Fibroblast of skin of scalp (primary cell): ENCODE data around the gene SOAT2.
A peak's percentile ranks its signal among the peaks of the same experiment; 100 is the strongest.

ENCODE experiments used
- DNase-seq: peaks from one replicate; pipeline ENCODE4 v3.0.0-alpha.2; 2013

Gene SOAT2

GRCh38 chr12:53065470-53065869 lies 37.8 kb upstream of the SOAT2 start:
- DNase-seq = no peak

DNA sequence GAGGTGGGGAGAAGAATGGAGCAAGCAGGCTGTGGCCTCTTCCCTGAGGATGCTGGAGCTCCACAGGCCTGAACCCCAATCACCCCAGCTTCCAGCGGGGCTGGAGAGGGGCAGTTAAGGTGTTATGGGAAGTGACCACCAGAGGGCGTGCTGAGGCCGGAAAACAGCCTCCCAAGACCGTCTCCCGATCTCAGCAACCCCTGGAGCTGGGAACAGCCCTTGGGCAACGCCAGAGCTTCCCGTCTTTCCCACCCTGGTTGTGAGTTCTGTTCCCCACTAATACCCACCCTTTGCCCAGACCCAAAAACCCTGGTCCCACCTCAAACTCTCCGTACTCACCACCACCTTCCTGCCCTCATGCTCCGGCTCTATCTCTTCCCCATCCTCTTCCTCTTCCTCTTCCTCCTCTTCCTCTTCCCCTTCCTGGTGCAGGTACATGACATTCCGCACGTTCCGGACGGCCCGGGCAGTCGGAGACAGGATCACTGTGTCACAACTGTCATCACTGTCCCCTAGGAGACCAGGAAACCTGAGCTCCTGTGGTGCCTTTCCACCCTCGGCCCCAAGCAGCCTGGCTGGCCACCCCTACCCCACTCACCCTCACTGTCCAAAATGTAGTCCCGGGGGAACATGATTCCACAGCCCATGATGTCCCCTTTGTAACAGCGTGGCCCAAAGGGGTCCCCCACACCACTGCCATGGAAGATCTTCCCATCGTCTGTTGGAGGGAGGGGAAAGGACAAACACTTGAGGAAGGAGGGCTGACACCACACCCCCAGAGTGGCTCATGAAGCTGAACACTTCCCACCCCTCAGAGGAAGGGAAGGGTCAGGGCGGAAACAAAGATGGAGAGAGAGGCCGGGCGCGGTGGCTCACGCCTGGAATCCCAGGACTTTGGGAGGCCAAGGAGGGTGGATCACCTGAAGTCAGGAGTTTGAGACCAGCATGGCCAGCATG lies 37.0 kb upstream of the SOAT2 start:
- DNase-seq = peak; percentile 84

- no peak for DNase-seq
Observed at GRCh38 chr12:53067074-53067992, 36.0 kb upstream of the SOAT2 start.

- no peak for DNase-seq
Observed at GRCh38 chr12:53067993-53068770, 35.1 kb upstream of the SOAT2 start.

DNA sequence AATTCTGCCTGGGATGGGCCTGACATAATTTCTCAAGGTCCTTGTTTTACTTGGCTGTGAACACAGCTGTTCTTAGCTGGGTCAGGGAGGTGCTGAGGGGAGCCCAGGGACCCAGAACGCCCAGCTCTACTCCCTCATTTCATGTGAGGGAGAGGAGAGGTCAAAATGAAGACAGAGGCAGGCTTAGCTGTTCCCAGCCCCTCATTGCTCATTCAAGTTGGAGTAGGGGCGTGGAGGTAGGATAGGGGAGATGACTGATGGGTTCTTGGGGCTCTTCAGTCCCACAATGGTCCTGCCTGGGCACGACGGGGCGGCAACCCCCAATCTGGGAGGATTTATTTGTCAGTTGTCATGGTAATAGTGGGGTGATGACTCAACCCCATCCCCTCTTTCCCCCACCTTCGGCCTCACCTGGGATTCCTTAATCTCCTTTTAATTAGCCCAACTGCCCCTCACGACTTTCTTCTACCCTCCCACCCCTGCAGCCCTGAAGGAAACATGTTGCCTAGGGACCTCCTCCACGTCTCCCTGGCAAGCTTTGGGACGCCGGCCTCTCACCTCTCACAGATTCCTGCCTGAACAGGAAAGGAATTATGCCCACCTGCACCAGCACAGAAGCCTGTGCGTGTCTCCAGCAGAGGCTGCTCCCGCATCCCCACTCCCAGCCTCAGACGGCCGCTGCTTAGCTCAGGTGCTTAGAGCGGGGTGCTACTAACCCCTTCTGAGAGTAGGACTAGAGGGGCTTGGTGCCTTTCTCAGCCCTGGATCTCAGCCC lies 34.3 kb upstream of the SOAT2 start:
- DNase-seq = no peak

DNA sequence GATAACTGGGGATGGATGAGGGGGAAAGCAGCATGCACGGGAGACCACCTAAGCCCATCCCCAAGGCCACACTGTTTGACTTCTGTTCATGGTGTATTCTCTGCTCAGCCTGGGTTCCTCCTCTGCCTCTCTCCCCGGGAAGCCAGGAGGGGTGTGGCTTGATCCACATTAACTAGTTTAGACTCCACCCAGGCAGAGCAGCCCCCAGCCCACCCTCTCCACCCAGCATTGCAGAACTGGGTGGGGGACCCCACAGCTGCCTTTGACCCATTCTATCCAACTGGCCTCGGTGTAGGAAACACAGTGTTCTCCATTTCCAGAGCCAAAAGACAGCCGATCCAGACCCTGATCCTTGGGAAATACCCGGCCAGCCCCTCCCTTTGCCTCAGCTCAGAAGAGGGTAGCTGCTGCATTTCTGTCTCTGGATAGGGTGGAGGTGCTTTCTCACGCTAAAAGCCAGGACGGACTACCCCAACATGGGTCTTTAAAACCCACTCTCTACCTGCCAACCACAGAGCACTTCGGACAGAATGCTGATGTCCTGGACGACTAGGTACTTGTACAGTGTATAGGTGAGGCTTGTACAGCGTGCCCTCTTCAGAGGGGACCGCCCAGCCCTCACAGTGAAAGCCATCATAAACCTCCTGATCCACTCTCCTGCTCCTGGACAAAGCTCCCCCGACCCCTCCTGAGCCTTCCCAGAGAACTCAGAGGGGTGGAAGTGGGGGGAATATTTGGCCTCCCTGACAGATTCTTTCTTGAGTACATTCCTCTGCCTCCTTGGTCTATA lies 33.5 kb upstream of the SOAT2 start:
- no peak for DNase-seq

- peak; percentile 66 for DNase-seq
Observed at GRCh38 chr12:53070877-53071492, 32.3 kb upstream of the SOAT2 start.

- peak; percentile 55 for DNase-seq
Observed at GRCh38 chr12:53071591-53072551, 31.4 kb upstream of the SOAT2 start.

GRCh38 chr12:53073881-53074280 lies 29.4 kb upstream of the SOAT2 start:
- no peak for DNase-seq

DNA sequence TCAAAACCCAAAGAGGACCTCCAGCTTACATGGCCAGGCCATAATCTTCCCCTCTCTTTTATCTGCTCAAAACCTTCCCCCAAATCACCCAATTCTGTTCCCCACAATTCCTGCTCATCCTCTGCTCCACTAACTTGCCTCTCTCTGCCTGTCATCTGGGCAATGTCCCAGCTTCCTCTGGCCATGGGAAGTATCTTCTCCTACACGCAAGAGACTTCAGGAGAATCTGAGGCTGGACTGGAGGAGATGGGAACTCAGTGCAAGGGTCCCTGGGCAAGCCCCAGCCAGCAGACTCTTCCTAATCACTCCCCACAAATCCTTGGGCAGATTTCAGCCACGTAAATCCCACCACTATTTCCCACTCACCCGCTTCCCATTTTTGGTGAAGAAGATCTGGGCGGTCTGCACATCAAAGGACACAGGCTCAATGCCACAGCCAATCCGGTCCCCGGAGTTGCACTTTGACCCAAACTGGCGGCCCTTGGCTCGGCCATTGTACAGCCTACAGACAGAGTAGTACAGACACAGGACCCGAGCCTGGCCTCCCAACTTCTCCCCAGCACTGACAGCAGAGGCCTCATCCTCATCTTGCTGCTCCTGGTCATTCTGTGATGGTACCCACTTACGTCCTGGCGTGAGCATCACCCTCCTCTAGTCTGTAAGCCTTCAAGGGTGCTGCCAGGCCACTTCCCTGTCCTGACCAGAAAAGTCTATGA lies 28.8 kb upstream of the SOAT2 start:
- DNase-seq = no peak

- no peak for DNase-seq
Observed at GRCh38 chr12:53074999-53075370, 28.3 kb upstream of the SOAT2 start.

DNA sequence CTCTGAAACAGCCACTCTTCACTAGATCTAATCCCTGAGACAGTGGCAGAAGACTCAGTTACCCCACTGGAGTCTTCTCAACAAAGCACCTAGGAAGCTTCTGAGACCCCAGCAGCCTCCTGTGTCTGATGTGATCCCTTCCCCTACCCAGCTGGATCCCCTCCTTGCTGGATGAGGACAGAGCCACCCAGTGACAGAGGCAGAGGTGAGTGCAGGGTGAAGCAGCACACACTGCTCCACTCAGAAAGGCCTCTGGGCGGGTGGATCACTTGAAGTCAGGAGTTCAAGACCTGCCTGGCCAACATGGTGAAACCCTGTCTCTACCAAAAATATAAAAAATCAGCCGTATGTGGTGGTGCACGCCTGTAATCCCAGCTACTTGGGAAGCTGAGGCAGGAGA lies 26.8 kb upstream of the SOAT2 start:
- DNase-seq = no peak

- no peak for DNase-seq
Observed at GRCh38 chr12:53077030-53077429, 26.3 kb upstream of the SOAT2 start.

DNA sequence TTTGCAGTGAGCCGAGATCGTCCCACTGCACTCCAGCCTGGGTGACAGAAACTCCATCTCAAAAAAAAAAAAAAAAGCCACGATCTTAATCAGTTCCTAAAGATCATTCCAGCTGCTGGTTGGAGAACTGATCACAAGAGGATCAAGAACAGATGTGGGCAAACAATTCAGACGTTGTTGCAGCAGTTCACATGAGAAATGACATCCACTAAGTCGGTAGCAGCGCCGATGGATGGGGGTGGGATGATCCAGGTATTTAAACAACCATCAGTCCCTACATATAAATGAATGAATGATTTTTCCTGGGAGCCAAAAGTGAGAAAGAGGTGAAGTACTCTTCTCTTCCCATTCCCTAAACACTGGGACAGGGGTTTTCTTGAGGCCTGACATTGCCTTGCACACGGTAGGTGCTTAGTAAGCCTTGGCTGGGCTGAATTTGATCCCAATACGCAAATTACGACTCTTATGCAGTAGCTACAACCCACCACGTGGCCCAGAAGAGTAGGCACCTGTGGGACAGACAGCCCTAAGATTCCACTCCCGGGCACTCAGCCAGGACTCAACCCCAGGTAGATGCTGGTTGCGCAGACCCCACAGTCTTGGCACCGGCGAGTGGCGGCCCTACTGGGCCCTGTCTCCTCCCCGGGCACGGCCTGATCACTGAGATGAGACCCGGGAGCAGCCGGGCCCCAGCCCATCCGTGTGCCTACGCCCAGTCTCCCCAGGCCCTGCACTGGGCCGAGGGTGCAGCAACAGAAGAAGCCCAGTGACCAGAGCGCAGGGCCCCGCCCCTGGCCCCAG lies 24.7 kb upstream of the SOAT2 start:
- DNase-seq = no peak

- DNase-seq = peak; percentile 98
Observed at GRCh38 chr12:53079226-53080117, 23.8 kb upstream of the SOAT2 start, which contains the start of gene SPRYD3. TSS of gene SPRYD3 (minus strand) at chr12:53079390. CDS start at chr12:53079333, 57 bp downstream.

- no peak for DNase-seq
Observed at GRCh38 chr12:53082637-53083175, 20.6 kb upstream of the SOAT2 start.
